ENCODE data around the gene SIL1.

SIL1 gene

GRCh38 chr5:138972836-138973235, 225.3 kb downstream of the SIL1 start:
- no peak for DNase-seq

- no peak for DNase-seq
Measured at GRCh38 chr5:138972230-138972629, 225.9 kb downstream of the SIL1 start.

- no peak for DNase-seq
Measured at GRCh38 chr5:138969323-138970002, 228.7 kb downstream of the SIL1 start.

DNA sequence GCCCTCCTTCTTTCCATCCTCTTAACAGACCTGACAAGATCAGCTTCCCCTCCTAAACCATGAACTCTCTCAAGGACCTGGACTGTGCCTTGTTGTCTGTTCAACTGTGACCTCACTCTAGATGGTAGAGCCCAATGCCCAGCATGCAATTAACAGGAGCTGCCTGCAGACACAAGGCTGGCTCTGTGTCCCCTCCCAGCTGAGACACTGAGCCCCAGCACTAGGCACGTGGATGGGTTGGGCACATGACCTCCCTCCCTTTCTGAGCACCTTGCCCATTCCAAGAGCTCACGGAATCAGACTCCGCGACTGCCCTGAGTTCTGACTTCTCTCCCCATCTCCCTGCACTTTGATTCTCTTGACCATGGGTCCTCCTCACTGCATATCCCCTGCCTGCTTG, 229.6 kb downstream of the SIL1 start:
- DNase-seq, result no peak

GRCh38 chr5:138967791-138968448, 230.2 kb downstream of the SIL1 start:
- DNase-seq, result no peak

GRCh38 chr5:138966236-138966985, 231.8 kb downstream of the SIL1 start:
- DNase-seq, result no peak

GRCh38 chr5:138965626-138966025, 232.5 kb downstream of the SIL1 start:
- no peak for DNase-seq

- DNase-seq, result no peak
Measured at GRCh38 chr5:138964647-138965201, 233.4 kb downstream of the SIL1 start.

DNA sequence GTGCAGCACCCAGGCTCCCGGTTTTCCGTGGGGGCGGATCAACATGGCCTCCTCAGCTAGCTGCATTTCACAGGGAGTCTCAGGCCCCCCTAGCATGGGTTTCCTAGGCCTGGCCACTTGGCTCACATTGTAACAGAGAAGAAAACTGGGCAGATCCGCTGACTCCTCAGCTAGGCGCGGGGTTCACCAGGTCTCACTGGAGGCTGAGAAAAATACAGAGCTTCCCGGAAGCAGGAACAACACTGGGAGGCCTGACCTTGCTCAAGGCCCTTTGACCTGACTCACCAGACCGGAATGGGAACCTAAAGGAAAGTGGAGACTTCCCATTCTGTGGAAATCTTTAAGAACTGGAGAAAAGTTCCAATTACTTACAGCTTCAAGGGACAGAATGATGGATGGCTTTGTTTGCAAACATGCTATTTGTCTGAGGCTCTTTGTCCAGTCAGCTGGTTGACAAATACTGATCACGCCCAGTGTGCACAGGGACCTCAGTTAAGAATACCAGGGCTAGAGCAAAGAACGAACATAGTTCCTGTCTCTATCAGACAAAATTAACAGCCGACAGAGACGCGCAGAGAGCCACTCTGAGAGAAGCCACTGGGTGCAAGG, 234.3 kb downstream of the SIL1 start:
- DNase-seq, result no peak

GRCh38 chr5:138962614-138963370, 235.4 kb downstream of the SIL1 start:
- no peak for DNase-seq

DNA sequence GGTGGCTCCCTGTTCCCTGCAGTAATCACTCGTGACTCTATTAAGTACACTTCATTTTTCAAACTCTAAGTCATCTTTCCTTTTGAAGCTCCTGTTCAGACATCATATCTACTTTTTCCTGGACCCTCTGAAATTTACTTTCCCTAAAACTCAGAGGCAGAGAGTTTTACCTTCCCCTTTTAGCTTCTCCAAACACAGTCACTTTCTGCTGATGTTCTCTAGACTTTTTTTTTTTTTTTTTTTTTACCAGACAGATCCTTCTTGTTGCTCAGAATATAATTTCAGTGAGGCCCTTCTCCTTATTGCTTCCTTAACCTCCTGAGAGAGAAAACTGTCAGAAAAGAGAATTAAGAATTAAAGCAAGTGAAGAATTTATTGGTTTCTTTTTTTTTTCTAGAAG, 236.4 kb downstream of the SIL1 start:
- DNase-seq, result no peak

DNA sequence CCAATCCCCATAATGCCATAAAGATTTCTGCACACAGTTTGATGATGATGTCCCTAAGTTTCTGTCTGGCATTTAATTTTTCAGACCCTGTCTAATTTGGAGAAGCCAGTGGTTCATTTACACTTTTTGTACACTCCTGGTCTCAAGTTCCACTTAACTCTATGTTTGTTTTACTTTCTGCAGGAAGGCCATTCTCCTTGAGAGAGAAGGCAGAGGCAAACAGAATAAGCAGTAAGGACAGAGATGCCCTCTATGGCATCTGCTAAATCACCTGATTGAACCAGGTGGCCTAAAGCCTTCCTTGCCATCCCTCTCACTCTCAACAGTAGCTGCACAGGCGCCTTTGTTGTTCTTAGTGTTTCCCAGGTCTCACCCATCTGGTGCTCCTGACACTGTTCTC, 236.9 kb downstream of the SIL1 start:
- no peak for DNase-seq

GRCh38 chr5:138960145-138960692, 237.9 kb downstream of the SIL1 start:
- no peak for DNase-seq

DNA sequence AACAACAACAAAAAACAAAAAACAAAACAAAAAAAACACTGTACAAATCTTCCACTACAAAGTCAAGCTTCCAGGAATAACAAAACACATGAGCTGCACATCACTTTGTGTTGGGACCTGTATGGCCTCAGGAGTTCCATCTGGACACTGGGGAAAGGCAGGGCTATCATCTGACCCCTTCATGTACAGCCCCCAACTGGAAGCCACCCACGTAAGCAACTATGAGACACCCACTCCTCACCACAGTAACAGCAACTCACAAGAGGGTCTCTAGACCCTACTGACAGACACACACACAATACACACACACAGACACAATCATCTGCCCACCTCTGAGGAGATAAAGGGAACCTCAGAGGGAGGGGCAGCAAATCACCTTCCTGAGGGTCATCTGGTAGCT, 241.4 kb downstream of the SIL1 start:
- DNase-seq, result no peak

DNA sequence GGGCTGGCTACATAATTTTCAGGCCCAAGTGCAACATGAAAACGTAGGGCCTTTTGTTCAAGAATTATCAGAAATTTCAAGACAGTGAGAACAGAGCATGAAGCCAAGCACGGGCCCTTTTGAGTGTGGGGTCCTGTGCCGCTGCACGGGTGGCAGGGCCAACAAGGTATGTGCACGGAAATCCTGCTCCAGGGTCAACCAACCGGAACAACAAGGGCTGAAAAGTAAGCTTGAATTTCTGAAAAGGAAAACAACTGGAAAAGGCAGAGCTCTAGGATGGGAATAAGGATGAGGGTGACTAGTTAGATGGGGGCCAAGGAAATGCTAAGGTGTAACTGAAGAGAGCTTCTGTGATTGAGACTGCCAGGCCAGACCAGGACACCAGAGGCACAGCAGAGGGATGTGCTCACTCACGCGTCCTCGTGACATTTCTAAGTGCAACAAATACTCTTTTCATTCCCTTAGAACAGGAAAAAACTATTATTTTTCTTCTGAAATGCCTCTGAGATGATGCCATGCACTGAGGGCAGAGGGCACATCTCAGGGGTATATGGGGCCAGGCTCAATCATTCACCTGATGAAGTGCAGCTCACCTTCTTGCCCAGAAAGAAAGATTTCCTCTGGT, 242.4 kb downstream of the SIL1 start:
- DNase-seq, result no peak

GRCh38 chr5:138955013-138955660, 243.0 kb downstream of the SIL1 start:
- DNase-seq, result peak; percentile 41

DNA sequence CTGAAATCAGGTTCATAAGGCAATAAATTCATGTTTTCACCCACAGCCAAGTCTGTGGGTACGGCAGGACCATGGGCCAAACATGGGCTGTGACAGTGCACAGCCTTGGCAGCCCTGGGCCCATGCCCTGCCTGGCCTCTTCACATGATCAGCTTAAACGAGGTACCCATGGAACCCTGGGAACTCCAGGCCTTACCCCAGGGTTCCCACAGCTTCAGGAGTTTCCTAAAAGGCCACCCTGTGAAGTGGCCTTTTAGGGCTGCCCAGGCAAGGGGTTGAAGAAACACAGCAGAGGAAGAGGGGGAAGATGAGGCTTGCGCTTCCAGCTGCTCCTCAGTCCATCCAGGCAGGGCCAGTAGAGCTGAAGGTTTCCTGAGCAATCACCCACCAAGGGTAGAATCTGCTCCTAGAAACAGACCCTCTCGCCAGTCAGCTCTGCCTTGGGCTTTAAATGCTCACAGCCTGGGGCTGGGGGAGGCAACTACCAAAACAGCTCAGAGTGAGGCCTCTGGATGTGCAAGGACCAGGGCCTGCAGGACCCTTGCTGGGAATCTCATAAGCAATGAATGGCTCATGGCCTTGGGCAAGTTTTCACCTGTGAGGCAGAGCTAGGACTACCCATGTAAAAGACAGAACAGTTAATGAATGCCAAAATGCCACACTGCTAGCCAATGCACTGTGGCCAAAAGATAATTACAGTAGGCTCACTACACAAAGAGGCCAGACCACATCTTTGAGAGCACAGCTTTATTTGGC, 243.7 kb downstream of the SIL1 start:
- no peak for DNase-seq

GRCh38 chr5:138953387-138954256, 244.5 kb downstream of the SIL1 start:
- peak; percentile 64 for DNase-seq

DNA sequence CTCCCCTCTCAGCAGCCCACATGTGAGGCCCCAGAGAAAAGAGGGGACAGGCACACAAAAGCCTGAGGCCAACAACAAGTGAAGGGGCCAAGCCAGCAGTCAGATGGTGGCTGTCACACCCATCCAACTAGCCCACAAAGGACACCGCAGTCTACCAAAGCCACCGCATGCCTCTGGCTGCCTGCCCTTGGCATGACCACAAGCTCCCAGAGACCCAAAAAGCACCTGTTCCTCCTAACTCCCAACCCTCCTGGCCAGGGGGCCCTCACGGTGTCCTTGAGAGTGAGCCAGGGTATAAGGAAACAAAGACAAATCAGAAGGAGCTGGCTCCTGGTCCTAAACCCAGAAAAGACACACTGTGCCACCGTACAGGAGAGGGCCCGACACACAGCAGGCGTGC, 245.2 kb downstream of the SIL1 start:
- no peak for DNase-seq
